H9 (cell line): ENCODE measurements around the gene UNCX. TPM values are rescaled to one million over a fixed set of nuclear protein-coding genes. Genes with fewer than 3 reads are reported as not detected.

Experiments
- DNase-seq: peaks from one replicate; pipeline ENCODE4 v3.0.0-alpha.2; 2017
- H2AFZ ChIP-seq: one replicate; pipeline ENCODE4 v1.6.1; 2013; ENCODE audit warnings: mild to moderate bottlenecking, low read length, control low read depth, moderate library complexity
- H2AK5ac ChIP-seq: 2 replicates; pipeline ENCODE4 v1.6.1; 2013; ENCODE audit warnings: low read length, control low read depth, mixed read lengths; ENCODE audit not compliant: insufficient read length
- H2BK120ac ChIP-seq: one replicate; pipeline ENCODE4 v1.6.1; 2013; ENCODE audit warnings: low read depth, mild to moderate bottlenecking, low read length, control low read depth, inconsistent platforms; ENCODE audit not compliant: poor library complexity, severe bottlenecking
- H2BK12ac ChIP-seq: 2 replicates; pipeline ENCODE4 v1.6.1; 2013; ENCODE audit warnings: low read length, control low read depth, mixed read lengths, low read depth; ENCODE audit not compliant: insufficient read length
- H2BK15ac ChIP-seq: 2 replicates; pipeline ENCODE4 v1.6.1; 2013; ENCODE audit warnings: low read depth, low read length, control low read depth
- H2BK20ac ChIP-seq: one replicate; pipeline ENCODE4 v1.6.1; 2013; ENCODE audit warnings: low read depth, mild to moderate bottlenecking, low read length, control low read depth, inconsistent platforms; ENCODE audit not compliant: poor library complexity, severe bottlenecking
- H2BK5ac ChIP-seq: 2 replicates; pipeline ENCODE4 v1.6.1; 2013; ENCODE audit warnings: low read length, control low read depth, mixed read lengths; ENCODE audit not compliant: insufficient read length
- H3K14ac ChIP-seq: 2 replicates; pipeline ENCODE4 v1.6.1; 2013; ENCODE audit warnings: low read length, control low read depth; ENCODE audit not compliant: insufficient read depth
- H3K18ac ChIP-seq: 2 replicates; pipeline ENCODE4 v1.6.1; 2013; ENCODE audit warnings: low read depth, mild to moderate bottlenecking, mixed read lengths, low read length, control low read depth; ENCODE audit not compliant: insufficient read length
- H3K23ac ChIP-seq: 2 replicates; pipeline ENCODE4 v1.6.1; 2013; ENCODE audit warnings: low read length, control low read depth, mixed read lengths, low read depth; ENCODE audit not compliant: insufficient read length
- H3K23me2 ChIP-seq: 2 replicates; pipeline ENCODE4 v1.6.1; 2013; ENCODE audit warnings: low read depth, mild to moderate bottlenecking, mixed read lengths, low read length, control low read depth; ENCODE audit not compliant: insufficient read length, poor library complexity, severe bottlenecking
- H3K27ac ChIP-seq: 2 replicates; pipeline ENCODE4 v1.5.1; 2013; ENCODE audit warnings: low read length, control low read depth, mixed read lengths, low read depth; ENCODE audit not compliant: insufficient read length
- H3K27me3 ChIP-seq: 2 replicates; pipeline ENCODE4 v1.6.1; 2013; ENCODE audit warnings: low read length, control low read depth, inconsistent platforms; ENCODE audit not compliant: insufficient read depth
- H3K4ac ChIP-seq: 2 replicates; pipeline ENCODE4 v1.6.1; 2013; ENCODE audit warnings: low read depth, mild to moderate bottlenecking, control low read depth, inconsistent platforms, low read length, moderate library complexity
- H3K4me1 ChIP-seq: 2 replicates; pipeline ENCODE4 v1.6.1; 2013; ENCODE audit warnings: low read length, control low read depth, inconsistent platforms; ENCODE audit not compliant: insufficient read depth
- H3K4me2 ChIP-seq: 2 replicates; pipeline ENCODE4 v1.6.1; 2013; ENCODE audit warnings: low read length, control low read depth, mixed read lengths; ENCODE audit not compliant: insufficient read length, insufficient read depth
- H3K56ac ChIP-seq: 2 replicates; pipeline ENCODE4 v1.6.1; 2013; ENCODE audit warnings: low read depth, mild to moderate bottlenecking, mixed read lengths, low read length, control low read depth; ENCODE audit not compliant: insufficient read length
- H3K79me1 ChIP-seq: 2 replicates; pipeline ENCODE4 v1.6.1; 2013; ENCODE audit warnings: low read depth, mild to moderate bottlenecking, moderate library complexity, low read length, control low read depth, inconsistent platforms; ENCODE audit not compliant: insufficient read depth, poor library complexity, severe bottlenecking
- H3K79me2 ChIP-seq: 2 replicates; pipeline ENCODE4 v1.6.1; 2013; ENCODE audit warnings: low read length, control low read depth, inconsistent platforms; ENCODE audit not compliant: insufficient read depth
- H3K9ac ChIP-seq: 2 replicates; pipeline ENCODE4 v1.6.1; 2013; ENCODE audit warnings: low read length, control low read depth, mixed read lengths; ENCODE audit not compliant: insufficient read length; ENCODE audit errors: extremely low read depth
- H3K9me3 ChIP-seq: one replicate; pipeline ENCODE4 v1.6.1; 2013; ENCODE audit warnings: low read depth, low read length, inconsistent platforms; ENCODE audit not compliant: control insufficient read depth
- H3T11ph ChIP-seq: one replicate; pipeline ENCODE4 v1.6.1; 2013; ENCODE audit warnings: mild to moderate bottlenecking, low read length, control low read depth, inconsistent platforms
- H4K20me1 ChIP-seq: one replicate; pipeline ENCODE4 v1.6.1; 2013; ENCODE audit not compliant: control insufficient read depth, insufficient read length, insufficient read depth
- H4K5ac ChIP-seq: 2 replicates; pipeline ENCODE4 v1.6.1; 2013; ENCODE audit warnings: low read depth, mild to moderate bottlenecking, mixed read lengths, low read length, control low read depth; ENCODE audit not compliant: insufficient read length
- H4K8ac ChIP-seq: replicated peaks from 2 replicates; pipeline ENCODE4 v1.6.1; 2013; ENCODE audit warnings: low read length, control low read depth, mixed read lengths, low read depth; ENCODE audit not compliant: insufficient read length
- H4K91ac ChIP-seq: 2 replicates; pipeline ENCODE4 v1.6.1; 2013; ENCODE audit warnings: low read depth, mild to moderate bottlenecking, moderate library complexity, mixed read lengths, low read length, control low read depth; ENCODE audit not compliant: insufficient read length
- H3K27ac Mint-ChIP-seq, 3 experiments: 2 replicates in 2 of 3; 3 replicates in 1 of 3; pipeline ENCODE4 v1.8.0; 2020 to 2021; ENCODE audit warnings: mixed read lengths in 3 of 3, mild to moderate bottlenecking in 1 of 3, moderate library complexity in 1 of 3
- H3K27me3 Mint-ChIP-seq: 2 replicates; pipeline ENCODE4 v1.8.0; 2021; ENCODE audit warnings: low read depth, mild to moderate bottlenecking, moderate library complexity, mixed read lengths
- H3K36me3 Mint-ChIP-seq, 3 experiments: 2 replicates in 2 of 3; 3 replicates in 1 of 3; pipeline ENCODE4 v1.8.0; 2020 to 2021; ENCODE audit warnings: low read depth in 3 of 3, mixed read lengths in 3 of 3; ENCODE audit not compliant: insufficient read depth in 1 of 3
- H3K4me1 Mint-ChIP-seq, 2 experiments: 2 replicates each; pipeline ENCODE4 v1.8.0; 2020; ENCODE audit warnings: mixed read lengths in 2 of 2
- H3K4me3 Mint-ChIP-seq, 2 experiments: 2 replicates in 1 of 2; 3 replicates in 1 of 2; pipeline ENCODE4 v1.8.0; 2020 to 2021; ENCODE audit warnings: mild to moderate bottlenecking in 2 of 2, mixed read lengths in 2 of 2, moderate library complexity in 1 of 2
- H3K9me3 Mint-ChIP-seq, 2 experiments: 2 replicates in 1 of 2; 3 replicates in 1 of 2; pipeline ENCODE4 v1.8.0; 2020; ENCODE audit warnings: mild to moderate bottlenecking in 2 of 2, mixed read lengths in 2 of 2, moderate library complexity in 1 of 2
- WGBS: extraction: QIAGEN DNeasy Blood & Tissue Kit; methylation state at CpG from one replicate; pipeline ENCODE4 v1.1.7; 2013; ENCODE audit warnings: missing lambda C conversion rate, low lambda C conversion rate, mixed read lengths; ENCODE audit not compliant: insufficient read length; ENCODE audit errors: extremely low coverage; 5-methylcytosine and 5-hydroxymethylcytosine counted together
- total RNA-seq: library from RNA; stranded (reverse); gene quantifications from 2 replicates; pipeline ENCODE4 v1.2.1, GENCODE V29; 2021
- TF ChIP-seq, protein P1 (sequence below): fragments of 200-600 bp; sonication (generic); conservative IDR thresholded peaks from 3 replicates; pipeline ENCODE4 v1.8.0; 2021; ENCODE audit warnings: antibody characterized with exemption, mild to moderate bottlenecking

Gene UNCX
- total RNA-seq, 1 experiment from 2014 or later, result not detected

- Mint-ChIP-seq H3K27me3 (peaks cover 20% of the 10 kb centered on the region), H3K4me3 (no peak overlapping the region), H3K36me3 (peaks cover 0 to 3% (median 0%) of the 10 kb centered on the region in 3 experiments; a peak in 1 of 7 replicates), H3K9me3 (peaks cover 14 to 18% of the 10 kb centered on the region in 2 experiments), H3K27ac (no peak overlapping the region), H3K4me1 (no peaks in the 10 kb centered on the region)
- Histone ChIP-seq H3K23me2 (no peaks in the 10 kb centered on the region), H3K14ac (no peak overlapping the region), H2BK12ac (no peak overlapping the region), H2BK20ac (no peak overlapping the region), H3K18ac (no peak overlapping the region), H3K27me3 (no peaks in the 10 kb centered on the region), H3K27ac (no peak overlapping the region), H3K79me1 (no peaks in the 10 kb centered on the region), H3K9me3 (no peaks in the 10 kb centered on the region), H2BK15ac (no peak overlapping the region), H4K8ac (no peak overlapping the region), H3K79me2 (no peaks in the 10 kb centered on the region), H2AK5ac (no peak overlapping the region), H4K5ac (no peak overlapping the region), H2BK120ac (no peak overlapping the region), H4K91ac (no peak overlapping the region), H3K23ac (no peak overlapping the region), H3K4ac (no peak overlapping the region), H3K4me1 (no peaks in the 10 kb centered on the region), H2AFZ (no peak overlapping the region), H3K56ac (no peak overlapping the region), H3K4me2 (no peak overlapping the region), H3T11ph (no peak overlapping the region), H3K9ac (no peak overlapping the region), H2BK5ac (no peak overlapping the region), H4K20me1 (peaks cover 2% of the 10 kb centered on the region)
- no CpG with 5 or more reads among the region's 18 CpGs for WGBS
- TF ChIP-seq, protein P1, sequence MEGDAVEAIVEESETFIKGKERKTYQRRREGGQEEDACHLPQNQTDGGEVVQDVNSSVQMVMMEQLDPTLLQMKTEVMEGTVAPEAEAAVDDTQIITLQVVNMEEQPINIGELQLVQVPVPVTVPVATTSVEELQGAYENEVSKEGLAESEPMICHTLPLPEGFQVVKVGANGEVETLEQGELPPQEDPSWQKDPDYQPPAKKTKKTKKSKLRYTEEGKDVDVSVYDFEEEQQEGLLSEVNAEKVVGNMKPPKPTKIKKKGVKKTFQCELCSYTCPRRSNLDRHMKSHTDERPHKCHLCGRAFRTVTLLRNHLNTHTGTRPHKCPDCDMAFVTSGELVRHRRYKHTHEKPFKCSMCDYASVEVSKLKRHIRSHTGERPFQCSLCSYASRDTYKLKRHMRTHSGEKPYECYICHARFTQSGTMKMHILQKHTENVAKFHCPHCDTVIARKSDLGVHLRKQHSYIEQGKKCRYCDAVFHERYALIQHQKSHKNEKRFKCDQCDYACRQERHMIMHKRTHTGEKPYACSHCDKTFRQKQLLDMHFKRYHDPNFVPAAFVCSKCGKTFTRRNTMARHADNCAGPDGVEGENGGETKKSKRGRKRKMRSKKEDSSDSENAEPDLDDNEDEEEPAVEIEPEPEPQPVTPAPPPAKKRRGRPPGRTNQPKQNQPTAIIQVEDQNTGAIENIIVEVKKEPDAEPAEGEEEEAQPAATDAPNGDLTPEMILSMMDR, result no peak
- DNase-seq, result no peak
Measured at GRCh38 chr7:1274876-1275375, 42.3 kb downstream of the UNCX start.
